GM19043 (cell line): ENCODE results near the gene PIGR.

ENCODE experiments used
- ATAC-seq: cut with Tn5 transposase; IDR thresholded peaks from one replicate; pipeline ENCODE4 v1.9.1; 2021; ENCODE audit warnings: low read depth; ENCODE audit not compliant: unreplicated experiment

The PIGR gene

GRCh38 chr1:206912445-206913095, 33.7 kb downstream of the PIGR start:
- no peak for ATAC-seq

- ATAC-seq, result no peak
Measured at GRCh38 chr1:206911064-206911663, 35.1 kb downstream of the PIGR start.

DNA sequence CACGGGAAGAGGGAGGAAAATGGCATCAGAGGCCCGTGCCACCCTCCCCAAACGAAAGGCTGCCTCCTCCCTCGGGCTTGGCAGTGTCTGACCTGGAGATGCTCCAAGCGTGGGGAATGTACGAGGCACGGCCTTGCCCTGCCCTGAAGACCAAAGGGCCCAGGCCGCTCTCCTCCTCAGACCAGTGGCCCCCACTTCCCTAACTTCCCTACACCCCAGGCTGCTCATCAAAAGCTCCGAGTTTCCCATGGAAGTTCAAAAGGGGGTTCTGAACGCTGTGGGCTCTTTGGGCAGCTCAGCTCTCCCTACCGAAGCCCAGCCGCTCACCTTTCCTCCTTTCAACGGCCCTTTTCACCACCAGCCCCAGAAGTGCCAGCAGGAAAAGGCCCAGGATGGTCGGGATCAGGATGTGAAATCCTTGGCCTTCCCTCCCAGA, 36.4 kb downstream of the PIGR start:
- no peak for ATAC-seq

DNA sequence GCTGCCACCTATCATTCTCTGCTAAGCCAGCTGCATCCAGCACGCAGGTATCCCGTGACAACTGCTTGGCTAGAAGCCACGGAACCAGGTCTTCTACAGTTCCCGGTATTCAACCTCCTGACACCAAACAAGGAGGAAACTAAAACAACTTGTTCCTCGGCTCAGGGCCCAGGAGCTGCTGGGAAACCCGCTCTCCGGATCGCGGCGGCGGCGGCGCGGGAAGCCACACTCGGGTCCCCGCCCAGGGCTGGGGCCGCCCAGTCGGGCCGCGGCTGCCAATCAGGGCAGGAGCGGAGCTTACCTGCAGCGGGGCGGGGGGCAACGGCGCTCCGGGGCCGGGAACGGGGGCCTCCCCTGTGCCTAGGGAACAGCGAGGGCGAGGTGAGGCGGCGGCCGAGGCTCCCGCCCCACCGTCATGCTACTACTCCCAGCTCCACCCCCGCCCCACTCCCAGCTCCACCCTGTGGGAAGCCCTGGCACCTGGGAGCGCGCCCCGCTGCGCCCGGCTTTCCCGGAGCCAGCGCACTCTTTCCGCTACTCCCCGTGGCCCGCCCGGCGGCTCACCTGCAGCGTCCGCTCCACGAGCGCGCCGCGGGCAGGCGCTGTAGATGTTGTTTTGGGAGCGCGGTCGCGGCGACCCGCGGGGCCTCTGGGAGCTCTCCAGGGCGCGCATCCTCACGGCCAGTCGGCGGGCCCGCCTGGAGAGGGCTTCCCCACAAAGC, 36.9 kb downstream of the PIGR start:
- ATAC-seq, result no peak

DNA sequence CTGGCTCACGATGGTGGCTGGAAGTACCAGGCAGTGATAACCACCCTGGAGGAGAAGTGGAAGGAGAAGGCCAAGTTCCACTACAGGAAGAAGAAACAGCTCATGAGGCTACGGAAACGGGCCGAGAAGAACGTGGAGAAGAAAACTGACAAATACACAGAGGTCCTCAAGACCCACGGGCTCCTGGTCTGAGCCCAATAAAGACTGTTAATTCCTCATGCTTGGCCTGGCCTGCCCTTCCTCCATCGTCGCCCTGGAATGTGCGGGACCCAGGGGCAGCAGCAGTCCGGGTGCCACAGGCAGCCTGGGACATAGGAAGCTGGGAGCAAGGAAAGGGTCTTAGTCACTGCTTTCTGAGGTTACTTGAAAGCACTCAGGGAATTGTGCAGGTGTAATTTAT, 38.2 kb downstream of the PIGR start:
- ATAC-seq, result no peak

GRCh38 chr1:206907304-206907991, 38.8 kb downstream of the PIGR start:
- ATAC-seq, result no peak

DNA sequence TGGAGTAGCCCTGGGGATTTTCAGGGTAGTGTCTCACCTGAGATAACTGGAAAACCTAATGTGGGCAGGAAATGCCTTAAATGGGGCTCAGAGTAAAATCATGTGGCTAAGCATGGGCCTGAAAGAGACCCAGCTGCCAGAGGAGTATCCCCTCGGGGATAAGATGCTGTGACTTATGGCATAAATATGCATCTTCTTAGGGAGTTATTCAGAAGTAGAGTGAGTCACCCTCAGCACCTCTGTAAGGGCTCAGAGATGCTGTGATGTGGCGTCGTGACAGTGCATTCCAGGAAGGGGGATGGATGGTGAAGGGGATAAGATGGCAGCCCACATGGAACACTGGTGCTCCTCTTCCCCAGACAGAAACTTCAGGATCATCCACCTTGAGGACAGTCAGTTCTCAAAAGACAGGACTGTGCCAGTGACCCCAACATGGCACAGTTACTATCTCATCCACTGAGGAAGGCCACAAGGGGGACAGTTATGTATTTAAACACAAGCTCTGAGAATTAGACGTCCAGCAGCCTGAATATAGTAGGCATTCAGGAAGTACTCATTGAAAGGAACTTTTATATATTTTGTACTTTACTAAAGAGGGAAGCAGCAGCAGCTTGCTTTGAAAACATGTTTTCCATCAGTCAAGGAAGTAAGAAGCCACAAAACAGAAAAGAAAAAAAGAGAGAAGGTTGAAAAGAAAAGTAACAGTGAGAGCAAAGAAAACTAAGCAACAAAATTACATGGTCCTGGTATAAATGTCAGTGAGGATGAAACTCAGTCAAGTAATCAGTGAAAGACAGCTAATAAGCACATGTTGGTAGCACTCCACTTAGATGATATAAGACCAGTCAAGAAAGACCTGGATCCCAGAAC, 40.7 kb downstream of the PIGR start:
- ATAC-seq, result no peak

DNA sequence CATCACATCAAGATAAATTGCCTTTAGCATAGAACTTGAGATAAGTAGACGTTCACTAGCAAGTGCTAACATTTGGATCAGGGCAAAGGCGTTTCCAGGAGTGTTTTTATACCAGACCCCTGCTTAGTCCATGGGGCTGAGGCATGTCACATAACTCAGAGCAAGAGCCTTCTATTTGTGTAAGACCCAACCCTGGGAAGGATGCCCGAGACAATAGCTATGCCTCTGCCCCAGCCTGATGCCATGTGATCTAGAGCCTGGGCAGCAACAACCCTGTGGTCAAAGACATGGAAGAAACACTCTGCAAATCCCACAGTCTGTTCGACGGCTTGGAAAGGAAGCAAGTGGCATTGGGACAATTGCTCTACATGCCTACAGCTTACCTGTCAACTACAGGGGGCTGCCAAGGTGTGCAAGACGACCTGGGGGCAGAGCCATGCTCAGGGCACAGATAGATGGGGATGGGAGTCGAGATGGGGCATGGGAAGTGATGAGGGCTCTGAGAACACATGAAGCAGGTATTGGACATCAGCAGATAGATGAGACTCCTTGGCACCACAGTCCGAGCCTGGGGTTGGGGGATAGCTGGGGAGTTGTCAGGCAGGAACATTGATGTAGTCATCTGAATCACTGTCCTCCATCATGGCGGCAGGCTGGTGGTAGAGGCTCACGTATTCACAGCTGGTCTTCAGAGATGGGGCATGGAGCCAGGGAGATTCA, 41.7 kb downstream of the PIGR start:
- ATAC-seq, result no peak

DNA sequence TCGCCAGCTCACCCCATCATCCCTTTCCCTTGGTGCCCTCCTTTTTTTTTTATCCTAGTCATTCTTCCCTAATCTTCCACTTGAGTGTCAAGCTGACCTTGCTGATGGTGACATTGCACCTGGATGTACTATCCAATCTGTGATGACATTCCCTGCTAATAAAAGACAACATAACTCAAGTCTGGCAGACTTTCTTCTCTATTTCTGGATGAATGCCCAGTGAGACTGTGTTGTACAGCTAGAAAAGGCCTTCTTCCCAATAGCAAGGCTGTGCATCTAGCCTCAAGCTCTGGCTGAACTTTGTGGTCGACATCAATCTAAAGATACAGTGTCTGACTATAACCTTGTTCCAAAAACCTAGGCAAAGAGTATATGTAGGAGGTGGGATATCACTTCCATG, 42.6 kb downstream of the PIGR start:
- no peak for ATAC-seq

DNA sequence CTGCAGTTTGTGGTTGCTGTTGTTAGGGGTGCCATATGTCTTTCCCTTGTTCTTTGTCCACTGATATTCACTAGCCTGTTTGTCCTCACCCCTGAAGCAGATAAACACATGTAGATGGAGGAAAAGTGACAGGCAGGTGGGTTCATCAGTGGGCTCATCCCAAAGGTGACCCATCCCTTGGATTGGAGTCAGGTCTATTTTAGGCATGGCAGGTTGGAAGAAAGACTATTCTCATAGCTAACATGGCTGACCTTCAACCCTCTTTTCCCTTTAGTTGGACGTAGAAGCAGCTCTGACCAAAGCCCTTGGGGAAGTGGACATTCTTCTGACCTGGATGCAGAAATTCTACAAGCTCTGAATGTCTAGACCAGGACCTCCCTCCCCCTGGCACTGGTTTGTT, 43.6 kb downstream of the PIGR start:
- ATAC-seq, result no peak

- no peak for ATAC-seq
Measured at GRCh38 chr1:206901944-206902343, 44.3 kb downstream of the PIGR start.

DNA sequence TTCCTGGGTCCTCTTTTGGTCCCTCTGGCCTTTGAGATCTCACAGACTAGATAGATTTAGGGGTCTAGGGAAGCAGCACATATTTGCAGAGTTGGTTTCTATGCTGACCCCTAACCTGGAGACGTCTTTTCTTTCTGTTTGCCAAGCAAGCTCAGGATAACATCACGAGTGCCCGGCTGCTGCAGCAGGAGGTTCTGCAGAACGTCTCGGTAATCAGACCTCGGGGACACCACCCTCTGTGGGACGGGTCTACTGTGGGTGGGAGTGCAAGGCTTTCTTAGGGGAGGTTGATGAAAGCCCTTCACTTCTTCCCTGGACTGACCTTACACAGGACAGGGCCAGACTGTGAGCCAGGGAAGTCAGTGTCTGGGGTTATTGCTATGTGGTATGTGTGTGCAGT, 46.1 kb downstream of the PIGR start:
- no peak for ATAC-seq

- no peak for ATAC-seq
Measured at GRCh38 chr1:206899717-206900116, 46.5 kb downstream of the PIGR start.

DNA sequence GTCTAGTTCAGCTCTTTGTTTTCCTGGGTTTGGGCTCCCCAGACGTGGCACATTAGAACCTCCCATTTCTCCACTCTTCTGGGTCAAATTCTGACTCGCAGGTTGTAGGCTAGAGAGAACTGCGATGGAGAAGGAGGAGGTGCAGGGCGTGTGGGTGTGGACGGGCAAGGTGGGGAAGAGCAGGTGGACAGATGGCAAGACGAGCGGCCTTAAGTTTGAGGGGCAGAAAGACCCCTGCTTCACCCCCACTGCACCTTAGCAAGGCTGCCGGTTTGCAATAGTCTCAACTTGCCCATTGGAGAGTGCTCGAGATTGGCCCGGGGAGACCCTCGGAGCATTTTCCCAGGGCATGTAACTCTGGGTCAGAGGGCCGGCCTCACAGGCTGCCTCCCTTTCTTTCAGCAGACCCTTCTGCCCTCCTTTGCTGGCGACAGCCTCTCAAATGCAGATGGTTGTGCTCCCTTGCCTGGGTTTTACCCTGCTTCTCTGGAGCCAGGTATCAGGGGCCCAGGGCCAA, 47.3 kb downstream of the PIGR start:
- ATAC-seq, result no peak

DNA sequence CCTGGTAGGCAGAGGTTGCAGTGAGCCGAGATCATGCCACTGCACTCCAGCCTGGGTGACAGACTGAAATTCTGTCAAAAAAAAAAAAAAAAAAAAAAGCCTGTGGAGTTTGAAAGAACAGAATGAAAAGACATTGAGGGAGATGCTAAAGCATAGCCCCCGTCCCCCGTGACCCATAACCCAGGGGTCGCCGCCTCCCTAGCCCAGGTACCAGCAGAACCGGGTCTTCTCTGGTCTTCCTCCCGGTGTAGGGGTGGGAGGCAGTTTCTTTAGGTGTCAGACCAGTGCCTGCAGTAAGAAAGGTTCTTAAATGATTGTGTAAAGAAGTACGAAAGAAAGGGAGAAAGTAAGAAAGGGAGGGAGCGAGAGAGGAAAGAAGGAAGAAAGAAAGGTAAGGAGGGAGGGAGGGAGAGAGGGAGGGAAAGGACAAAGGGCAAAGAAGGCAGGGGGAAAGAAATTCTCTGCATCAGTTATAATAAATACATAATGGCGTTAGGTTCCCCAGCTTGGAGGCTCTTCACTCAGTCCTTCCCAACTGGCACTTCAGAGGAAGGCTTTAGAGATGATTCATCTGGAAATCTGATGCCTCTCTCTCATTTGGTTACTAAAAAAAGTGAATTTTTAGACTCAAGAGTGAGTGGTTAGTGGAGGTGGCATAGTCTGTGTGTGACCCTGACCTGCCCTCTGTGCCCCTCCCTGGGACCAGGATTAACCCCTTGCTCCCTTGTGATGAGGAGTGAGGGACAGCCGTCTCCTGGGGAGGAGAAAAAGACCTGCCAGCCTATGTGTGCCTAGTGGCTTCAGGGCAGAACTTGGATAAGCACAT, 48.0 kb downstream of the PIGR start:
- no peak for ATAC-seq

DNA sequence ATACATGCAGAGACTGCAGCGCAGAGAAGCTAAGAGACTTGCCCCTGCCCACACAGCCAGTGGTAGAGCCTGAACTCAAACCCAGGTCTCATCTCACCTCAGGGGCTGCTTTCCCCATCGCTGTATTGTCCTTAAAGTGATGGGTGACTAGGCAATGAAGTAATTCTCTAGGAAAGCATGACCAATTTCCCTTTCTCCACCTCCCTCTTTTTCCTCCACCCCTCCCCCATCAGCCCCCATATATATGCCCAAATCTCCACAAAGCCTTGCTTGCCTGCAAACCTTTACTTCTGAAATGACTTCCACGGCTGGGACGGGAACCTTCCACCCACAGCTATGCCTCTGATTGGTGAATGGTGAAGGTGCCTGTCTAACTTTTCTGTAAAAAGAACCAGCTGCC, 49.1 kb downstream of the PIGR start, which contains the start of gene IL24:
Gene IL24 (plus strand): TSS at position 269 of the 400 bp plus-strand sequence. CDS start 390 bp downstream, outside the sequence.
- ATAC-seq, result no peak

DNA sequence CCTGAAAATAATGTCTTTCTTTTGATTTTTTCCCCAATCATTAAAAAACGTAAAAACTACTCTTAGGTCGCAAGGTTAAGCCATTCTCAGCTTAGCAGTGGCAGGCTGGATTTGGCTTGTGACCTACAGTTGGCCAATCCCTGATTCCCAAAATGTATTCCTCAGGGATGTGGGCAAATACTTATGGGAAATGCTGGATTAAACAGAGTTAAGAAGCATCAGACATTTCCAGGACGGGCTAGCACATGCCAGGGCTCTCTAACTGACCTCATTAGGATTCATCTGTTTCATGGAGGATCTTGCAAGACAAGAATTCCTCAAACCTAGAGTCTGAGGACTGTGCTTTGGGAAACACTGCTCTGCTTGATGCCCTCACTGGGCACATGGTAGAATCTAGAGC, 50.0 kb downstream of the PIGR start:
- no peak for ATAC-seq

DNA sequence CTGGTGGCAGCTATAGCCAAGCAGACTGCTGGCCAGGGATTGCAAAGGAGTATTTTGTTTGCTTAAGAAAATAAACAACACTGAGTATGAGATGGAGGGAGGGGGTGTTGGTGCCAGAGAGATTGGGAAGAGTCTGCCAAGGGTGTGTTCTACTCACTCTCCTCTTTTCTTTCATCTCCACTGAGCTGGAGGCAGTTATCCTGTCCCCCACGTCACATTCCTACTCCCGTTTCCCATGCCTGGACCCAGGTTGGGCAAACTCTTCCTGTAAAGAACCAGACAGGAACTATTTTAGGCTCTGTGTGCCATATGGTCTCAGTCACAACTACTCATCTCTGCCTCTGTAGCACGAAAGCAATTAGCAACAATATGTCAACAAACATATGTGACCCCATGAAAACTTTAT, 50.4 kb downstream of the PIGR start:
- ATAC-seq, result no peak

GRCh38 chr1:206895325-206895724, 50.9 kb downstream of the PIGR start:
- no peak for ATAC-seq
